HEK293 (cell line): ENCODE results near the gene CD244.
"Not testable (repeated sequence)": the region's sequence is repeated elsewhere in the genome, so short reads cannot be mapped to it uniquely, and the experiment has no call there.

Experiments used
- SETDB1 ChIP-seq: IDR thresholded peaks from one replicate; pipeline ENCODE4 v1.6.1; 2017; ENCODE audit warnings: mild to moderate bottlenecking, low read length, moderate library complexity, mixed read lengths; ENCODE audit not compliant: insufficient read length
- ZNF23 ChIP-seq: fragments of 450-650 bp; formaldehyde crosslinking; IDR thresholded peaks from 2 replicates; pipeline ENCODE4 v1.5.1; 2016; ENCODE audit warnings: missing biosample characterization, missing genetic modification characterization, borderline replicate concordance
- ZNF416 ChIP-seq: fragments of 450-650 bp; formaldehyde crosslinking; IDR thresholded peaks from 2 replicates; pipeline ENCODE4 v1.5.1; 2016; ENCODE audit warnings: missing biosample characterization, missing genetic modification characterization
- TF ChIP-seq, protein P1 (sequence below): fragments of 450-650 bp; formaldehyde crosslinking; IDR thresholded peaks from 2 replicates; pipeline ENCODE4 v1.5.1; 2016; ENCODE audit warnings: missing biosample characterization, missing genetic modification characterization

DNA sequence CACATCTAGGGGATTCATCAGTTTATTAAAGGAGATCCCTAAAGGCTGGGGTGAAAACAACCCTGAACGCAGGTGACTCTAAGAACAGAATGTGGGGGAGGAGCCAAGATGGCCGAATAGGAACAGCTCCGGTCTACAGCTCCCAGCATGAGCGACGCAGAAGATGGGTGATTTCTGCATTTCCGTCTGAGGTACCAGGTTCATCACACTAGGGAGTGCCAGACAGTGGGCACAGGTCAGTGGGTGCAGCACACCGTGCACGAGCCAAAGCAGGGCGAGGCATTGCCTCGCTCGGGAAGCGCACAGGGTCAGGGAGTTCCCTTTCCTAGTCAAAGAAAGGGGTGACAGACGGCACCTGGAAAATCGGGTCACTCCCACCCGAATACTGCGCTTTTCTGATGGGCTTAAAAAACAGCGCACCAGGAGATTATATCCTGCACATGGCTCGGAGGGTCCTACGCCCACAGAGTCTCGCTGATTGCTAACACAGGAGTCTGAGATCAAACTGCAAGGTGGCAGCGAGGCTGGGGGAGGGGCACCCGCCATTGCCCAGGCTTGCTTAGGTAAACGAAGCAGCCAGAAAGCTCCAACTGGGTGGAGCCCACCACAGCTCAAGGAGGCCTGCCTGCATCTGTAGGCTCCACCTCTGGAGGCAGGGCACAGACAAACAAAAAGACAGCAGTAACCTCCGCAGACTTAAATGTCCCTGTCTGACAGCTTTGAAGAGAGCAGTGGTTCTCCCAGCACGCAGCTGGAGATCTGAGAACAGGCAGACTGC lies 79.5 kb downstream of the CD244 start:
- not testable (repeated sequence) for TF ChIP-seq ZNF23 (tag by site-specific recombination); ZNF416 (tag by site-specific recombination); SETDB1
- TF ChIP-seq, protein P1, sequence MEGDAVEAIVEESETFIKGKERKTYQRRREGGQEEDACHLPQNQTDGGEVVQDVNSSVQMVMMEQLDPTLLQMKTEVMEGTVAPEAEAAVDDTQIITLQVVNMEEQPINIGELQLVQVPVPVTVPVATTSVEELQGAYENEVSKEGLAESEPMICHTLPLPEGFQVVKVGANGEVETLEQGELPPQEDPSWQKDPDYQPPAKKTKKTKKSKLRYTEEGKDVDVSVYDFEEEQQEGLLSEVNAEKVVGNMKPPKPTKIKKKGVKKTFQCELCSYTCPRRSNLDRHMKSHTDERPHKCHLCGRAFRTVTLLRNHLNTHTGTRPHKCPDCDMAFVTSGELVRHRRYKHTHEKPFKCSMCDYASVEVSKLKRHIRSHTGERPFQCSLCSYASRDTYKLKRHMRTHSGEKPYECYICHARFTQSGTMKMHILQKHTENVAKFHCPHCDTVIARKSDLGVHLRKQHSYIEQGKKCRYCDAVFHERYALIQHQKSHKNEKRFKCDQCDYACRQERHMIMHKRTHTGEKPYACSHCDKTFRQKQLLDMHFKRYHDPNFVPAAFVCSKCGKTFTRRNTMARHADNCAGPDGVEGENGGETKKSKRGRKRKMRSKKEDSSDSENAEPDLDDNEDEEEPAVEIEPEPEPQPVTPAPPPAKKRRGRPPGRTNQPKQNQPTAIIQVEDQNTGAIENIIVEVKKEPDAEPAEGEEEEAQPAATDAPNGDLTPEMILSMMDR (tag by site-specific recombination), result not testable (repeated sequence)
